ENCODE results near the gene ROR1.

Gene ROR1

DNA sequence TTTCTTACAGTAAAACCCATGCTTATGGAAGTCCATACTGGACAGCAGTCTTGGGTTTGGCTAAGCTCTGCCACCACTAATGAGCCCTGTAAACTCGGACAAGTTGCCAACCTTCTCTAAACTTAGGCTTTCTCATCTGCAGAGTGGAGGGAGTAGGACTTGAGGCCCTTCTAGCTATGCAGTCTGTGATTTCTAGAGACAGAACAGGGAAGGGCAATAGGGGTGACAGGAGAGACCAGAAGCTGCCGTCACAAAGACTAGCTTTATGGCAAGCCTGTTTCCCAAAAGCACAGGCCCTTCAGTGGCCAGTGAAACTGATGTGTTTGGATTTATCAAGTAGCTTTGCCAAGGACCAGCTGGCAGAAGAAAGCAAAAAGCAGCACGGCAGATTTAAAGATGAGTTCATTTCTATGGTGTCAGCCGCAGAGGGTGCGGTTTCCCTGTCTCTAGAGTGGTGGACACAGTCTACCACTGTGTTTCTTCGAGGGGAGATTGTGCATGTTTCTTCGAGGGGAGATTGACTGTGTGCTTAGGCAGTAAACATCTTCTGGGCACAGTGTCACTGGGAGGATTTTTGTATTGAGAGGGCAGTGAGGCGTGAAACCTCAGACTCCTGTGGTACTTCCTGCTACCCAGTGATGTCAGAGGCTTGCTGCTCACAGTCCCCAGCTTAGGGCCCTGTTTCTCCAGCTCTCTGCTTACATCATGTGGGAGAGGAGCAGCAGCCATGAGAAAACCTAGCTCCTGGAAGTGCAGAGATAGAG is 119.0 kb downstream of the ROR1 start (continued):
- TF ChIP-seq, protein P1, sequence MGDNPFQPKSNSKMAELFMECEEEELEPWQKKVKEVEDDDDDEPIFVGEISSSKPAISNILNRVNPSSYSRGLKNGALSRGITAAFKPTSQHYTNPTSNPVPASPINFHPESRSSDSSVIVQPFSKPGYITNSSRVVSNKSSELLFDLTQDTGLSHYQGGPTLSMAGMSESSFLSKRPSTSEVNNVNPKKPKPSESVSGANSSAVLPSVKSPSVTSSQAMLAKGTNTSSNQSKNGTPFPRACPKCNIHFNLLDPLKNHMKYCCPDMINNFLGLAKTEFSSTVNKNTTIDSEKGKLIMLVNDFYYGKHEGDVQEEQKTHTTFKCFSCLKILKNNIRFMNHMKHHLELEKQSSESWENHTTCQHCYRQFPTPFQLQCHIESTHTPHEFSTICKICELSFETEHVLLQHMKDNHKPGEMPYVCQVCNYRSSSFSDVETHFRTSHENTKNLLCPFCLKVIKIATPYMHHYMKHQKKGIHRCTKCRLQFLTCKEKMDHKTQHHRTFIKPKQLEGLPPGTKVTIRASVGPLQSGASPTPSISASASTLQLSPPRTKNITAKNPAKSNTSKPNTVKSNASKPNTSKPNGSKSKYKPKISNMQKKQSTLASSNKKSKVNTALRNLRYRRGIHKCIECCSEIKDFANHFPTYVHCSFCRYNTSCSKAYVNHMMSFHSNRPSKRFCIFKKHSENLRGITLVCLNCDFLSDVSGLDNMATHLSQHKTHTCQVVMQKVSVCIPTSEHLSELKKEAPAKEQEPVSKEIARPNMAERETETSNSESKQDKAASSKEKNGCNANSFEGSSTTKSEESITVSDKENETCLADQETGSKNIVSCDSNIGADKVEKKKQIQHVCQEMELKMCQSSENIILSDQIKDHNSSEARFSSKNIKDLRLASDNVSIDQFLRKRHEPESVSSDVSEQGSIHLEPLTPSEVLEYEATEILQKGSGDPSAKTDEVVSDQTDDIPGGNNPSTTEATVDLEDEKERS (tag by site-specific recombination; IDR thresholded peaks at IDR 0.05), result no peak
- no peak for TF ChIP-seq ZNF292 (tag by site-specific recombination; IDR thresholded peaks at IDR 0.05; ENCODE audit: borderline replicate concordance, low read depth)
- TF ChIP-seq ZNF114 (tag by site-specific recombination; IDR thresholded peaks at IDR 0.05), result no peak
- TF ChIP-seq ZNF10 (tag by site-specific recombination; IDR thresholded peaks at IDR 0.05), result no peak
- TF ChIP-seq ZNF549 (tag by site-specific recombination; IDR thresholded peaks at IDR 0.05), result no peak
- no peak for TF ChIP-seq ZNF248 (tag by site-specific recombination; IDR thresholded peaks at IDR 0.05)
- peak; percentile 32; the same call in 1 of the 2 replicates for TF ChIP-seq ZNF366 (tag by site-specific recombination; conservative IDR thresholded peaks at IDR 0.05)
- peak; percentile 59; the same call in 1 of the 2 replicates for TF ChIP-seq ZEB2 (tag by site-specific recombination; IDR thresholded peaks at IDR 0.05)
- TF ChIP-seq, protein P2, sequence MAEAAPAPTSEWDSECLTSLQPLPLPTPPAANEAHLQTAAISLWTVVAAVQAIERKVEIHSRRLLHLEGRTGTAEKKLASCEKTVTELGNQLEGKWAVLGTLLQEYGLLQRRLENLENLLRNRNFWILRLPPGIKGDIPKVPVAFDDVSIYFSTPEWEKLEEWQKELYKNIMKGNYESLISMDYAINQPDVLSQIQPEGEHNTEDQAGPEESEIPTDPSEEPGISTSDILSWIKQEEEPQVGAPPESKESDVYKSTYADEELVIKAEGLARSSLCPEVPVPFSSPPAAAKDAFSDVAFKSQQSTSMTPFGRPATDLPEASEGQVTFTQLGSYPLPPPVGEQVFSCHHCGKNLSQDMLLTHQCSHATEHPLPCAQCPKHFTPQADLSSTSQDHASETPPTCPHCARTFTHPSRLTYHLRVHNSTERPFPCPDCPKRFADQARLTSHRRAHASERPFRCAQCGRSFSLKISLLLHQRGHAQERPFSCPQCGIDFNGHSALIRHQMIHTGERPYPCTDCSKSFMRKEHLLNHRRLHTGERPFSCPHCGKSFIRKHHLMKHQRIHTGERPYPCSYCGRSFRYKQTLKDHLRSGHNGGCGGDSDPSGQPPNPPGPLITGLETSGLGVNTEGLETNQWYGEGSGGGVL (tag by site-specific recombination; IDR thresholded peaks at IDR 0.05), result peak; percentile 40; the same call in 1 of the 2 replicates
- peak; percentile 74 for TF ChIP-seq ZNF394 (tag by site-specific recombination; IDR thresholded peaks at IDR 0.05; ENCODE audit: borderline replicate concordance)
- peak; percentile 71 for TF ChIP-seq ZBTB17 (tag by site-specific recombination; IDR thresholded peaks at IDR 0.05)
- no peak for TF ChIP-seq ZNF670 (tag by site-specific recombination; IDR thresholded peaks at IDR 0.05; ENCODE audit: low read depth)
- TF ChIP-seq ZNF341 (tag by site-specific recombination; IDR thresholded peaks at IDR 0.05; ENCODE audit: low read depth), result no peak
- TF ChIP-seq, protein P3, sequence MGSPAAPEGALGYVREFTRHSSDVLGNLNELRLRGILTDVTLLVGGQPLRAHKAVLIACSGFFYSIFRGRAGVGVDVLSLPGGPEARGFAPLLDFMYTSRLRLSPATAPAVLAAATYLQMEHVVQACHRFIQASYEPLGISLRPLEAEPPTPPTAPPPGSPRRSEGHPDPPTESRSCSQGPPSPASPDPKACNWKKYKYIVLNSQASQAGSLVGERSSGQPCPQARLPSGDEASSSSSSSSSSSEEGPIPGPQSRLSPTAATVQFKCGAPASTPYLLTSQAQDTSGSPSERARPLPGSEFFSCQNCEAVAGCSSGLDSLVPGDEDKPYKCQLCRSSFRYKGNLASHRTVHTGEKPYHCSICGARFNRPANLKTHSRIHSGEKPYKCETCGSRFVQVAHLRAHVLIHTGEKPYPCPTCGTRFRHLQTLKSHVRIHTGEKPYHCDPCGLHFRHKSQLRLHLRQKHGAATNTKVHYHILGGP (tag by site-specific recombination; IDR thresholded peaks at IDR 0.05), result no peak
- TF ChIP-seq ZNF138 (tag by site-specific recombination; IDR thresholded peaks at IDR 0.05; ENCODE audit: borderline replicate concordance), result no peak
- TF ChIP-seq, protein P4, sequence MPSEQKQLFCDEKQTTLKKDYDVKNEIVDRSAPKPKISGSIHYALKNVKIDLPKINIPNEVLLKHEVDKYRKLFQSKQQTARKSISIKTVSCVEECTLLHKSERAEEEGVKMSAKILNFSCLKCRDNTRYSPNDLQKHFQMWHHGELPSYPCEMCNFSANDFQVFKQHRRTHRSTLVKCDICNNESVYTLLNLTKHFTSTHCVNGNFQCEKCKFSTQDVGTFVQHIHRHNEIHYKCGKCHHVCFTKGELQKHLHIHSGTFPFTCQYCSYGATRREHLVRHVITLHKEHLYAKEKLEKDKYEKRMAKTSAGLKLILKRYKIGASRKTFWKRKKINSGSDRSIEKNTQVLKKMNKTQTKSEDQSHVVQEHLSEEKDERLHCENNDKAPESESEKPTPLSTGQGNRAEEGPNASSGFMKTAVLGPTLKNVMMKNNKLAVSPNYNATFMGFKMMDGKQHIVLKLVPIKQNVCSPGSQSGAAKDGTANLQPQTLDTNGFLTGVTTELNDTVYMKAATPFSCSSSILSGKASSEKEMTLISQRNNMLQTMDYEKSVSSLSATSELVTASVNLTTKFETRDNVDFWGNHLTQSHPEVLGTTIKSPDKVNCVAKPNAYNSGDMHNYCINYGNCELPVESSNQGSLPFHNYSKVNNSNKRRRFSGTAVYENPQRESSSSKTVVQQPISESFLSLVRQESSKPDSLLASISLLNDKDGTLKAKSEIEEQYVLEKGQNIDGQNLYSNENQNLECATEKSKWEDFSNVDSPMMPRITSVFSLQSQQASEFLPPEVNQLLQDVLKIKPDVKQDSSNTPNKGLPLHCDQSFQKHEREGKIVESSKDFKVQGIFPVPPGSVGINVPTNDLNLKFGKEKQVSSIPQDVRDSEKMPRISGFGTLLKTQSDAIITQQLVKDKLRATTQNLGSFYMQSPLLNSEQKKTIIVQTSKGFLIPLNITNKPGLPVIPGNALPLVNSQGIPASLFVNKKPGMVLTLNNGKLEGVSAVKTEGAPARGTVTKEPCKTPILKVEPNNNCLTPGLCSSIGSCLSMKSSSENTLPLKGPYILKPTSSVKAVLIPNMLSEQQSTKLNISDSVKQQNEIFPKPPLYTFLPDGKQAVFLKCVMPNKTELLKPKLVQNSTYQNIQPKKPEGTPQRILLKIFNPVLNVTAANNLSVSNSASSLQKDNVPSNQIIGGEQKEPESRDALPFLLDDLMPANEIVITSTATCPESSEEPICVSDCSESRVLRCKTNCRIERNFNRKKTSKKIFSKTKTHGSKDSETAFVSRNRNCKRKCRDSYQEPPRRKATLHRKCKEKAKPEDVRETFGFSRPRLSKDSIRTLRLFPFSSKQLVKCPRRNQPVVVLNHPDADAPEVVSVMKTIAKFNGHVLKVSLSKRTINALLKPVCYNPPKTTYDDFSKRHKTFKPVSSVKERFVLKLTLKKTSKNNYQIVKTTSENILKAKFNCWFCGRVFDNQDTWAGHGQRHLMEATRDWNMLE (tag by site-specific recombination; conservative IDR thresholded peaks at IDR 0.05; ENCODE audit: low read depth), result peak; percentile 65
- peak; percentile 89 for TF ChIP-seq GLIS1 (tag by site-specific recombination; IDR thresholded peaks at IDR 0.05)
- TF ChIP-seq WT1 (tag by site-specific recombination; IDR thresholded peaks at IDR 0.05), result peak; percentile 62
- TF ChIP-seq ZNF658 (tag by site-specific recombination; IDR thresholded peaks at IDR 0.05), result no peak
- no peak for TF ChIP-seq ZNF544 (tag by site-specific recombination; IDR thresholded peaks at IDR 0.05)
- no peak for TF ChIP-seq ZNF600 (tag by site-specific recombination; IDR thresholded peaks at IDR 0.05)
- TF ChIP-seq ZFP3 (tag by site-specific recombination; IDR thresholded peaks at IDR 0.05; ENCODE audit: low read depth), result no peak
- TF ChIP-seq ZFP69B (tag by site-specific recombination; IDR thresholded peaks at IDR 0.05), result peak; percentile 38; the same call in 1 of the 2 replicates
- TF ChIP-seq ZNF747 (tag by site-specific recombination; IDR thresholded peaks at IDR 0.05), result no peak
- TF ChIP-seq KLF1 (tag by site-specific recombination; IDR thresholded peaks at IDR 0.05), result no peak
- TF ChIP-seq OVOL3 (tag by site-specific recombination; IDR thresholded peaks at IDR 0.05), result no peak
- no peak for TF ChIP-seq ZNF426 (tag by site-specific recombination; IDR thresholded peaks at IDR 0.05)
- TF ChIP-seq ZNF529 (tag by site-specific recombination; IDR thresholded peaks at IDR 0.05; ENCODE audit: insufficient replicate concordance), result no peak
- no peak for TF ChIP-seq ZNF155 (tag by site-specific recombination; IDR thresholded peaks at IDR 0.05)
- peak; percentile 98 for TF ChIP-seq ZBTB21 (tag by site-specific recombination; IDR thresholded peaks at IDR 0.05)

Measured in HEK293 (cell line).